HG03159 (cell line): ENCODE measurements around the gene RPN2.

Experiments
- ATAC-seq: cut with Tn5 transposase; IDR thresholded peaks from one replicate; pipeline ENCODE4 v1.9.1; 2021; ENCODE audit warnings: mild to moderate bottlenecking, moderate library complexity; ENCODE audit not compliant: unreplicated experiment

Gene RPN2

DNA sequence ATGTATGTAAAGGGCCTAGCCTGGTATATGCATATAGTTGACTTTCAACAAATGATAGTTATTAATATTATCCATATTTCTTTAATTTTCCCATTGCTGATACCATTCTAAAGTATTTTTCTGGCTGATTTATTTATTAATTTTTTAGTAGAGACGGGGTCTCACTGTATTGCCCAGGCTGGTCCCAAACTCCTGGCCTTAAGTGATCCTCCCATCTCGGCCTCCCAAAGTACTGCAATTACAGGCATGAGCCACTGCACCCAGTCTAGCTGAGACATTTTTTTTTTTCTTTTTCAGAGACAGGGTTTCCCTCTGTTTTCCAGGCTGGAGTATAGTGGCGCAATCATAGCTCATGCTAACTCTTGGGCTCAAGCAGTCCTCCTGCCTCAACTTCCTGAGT is 30.1 kb downstream of the RPN2 start:
- no peak for ATAC-seq

DNA sequence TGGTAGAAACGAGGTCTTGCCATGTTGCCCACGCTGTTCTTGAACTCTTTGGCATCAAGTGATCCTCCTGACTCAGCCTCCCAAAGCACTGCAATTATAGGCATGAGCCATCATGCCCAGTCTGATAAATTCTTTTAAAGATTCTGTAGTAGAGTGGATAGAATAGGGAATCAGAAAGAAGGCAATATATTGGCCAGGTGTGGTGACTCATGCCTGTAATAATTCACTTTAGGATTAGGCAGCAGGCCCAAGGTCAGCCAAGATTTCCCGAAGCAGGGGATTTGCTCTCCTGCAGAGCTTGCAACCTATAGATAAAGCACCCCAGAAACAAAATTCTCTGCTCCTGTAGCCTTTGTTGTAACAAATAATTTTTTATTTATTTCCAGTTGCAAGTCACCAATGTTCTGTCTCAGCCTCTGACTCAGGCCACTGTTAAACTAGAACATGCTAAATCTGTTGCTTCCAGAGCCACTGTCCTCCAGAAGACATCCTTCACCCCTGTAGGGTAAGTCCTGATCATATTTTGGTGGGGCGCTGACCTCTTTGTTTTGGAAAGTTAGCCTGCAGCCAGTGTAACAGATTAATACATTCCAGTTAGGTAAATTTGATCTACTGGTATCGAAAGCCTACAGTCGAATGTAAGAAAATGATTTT is 30.7 kb downstream of the RPN2 start:
- no peak for ATAC-seq

DNA sequence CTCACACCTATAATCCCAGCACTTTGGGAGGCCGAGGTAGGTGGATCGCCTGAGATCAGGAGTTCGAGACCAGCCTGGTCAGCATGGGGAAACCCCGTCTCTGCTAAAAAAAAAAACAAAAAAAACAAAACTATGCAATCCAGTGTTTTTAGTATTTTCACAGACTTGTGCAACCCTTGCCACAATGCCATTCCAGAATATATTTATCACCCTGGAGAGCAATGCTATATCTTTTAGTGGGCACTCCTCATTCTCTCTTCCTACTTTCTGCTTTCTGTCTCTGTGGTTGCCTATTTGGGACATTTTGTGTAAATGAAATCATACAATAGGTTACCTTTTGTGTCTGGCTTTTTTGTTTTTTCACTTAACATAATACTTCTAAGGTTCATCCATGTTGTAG is 39.3 kb downstream of the RPN2 start:
- ATAC-seq, result no peak

- ATAC-seq, result no peak
Observed at GRCh38 chr20:37218976-37219375, 39.8 kb downstream of the RPN2 start.

GRCh38 chr20:37219751-37220668 is 40.9 kb downstream of the RPN2 start:
- no peak for ATAC-seq

- no peak for ATAC-seq
Observed at GRCh38 chr20:37220731-37221130, 41.6 kb downstream of the RPN2 start.

- ATAC-seq, result no peak
Observed at GRCh38 chr20:37222086-37222485, 43.0 kb downstream of the RPN2 start.

- no peak for ATAC-seq
Observed at GRCh38 chr20:37223053-37223452, 43.9 kb downstream of the RPN2 start.

DNA sequence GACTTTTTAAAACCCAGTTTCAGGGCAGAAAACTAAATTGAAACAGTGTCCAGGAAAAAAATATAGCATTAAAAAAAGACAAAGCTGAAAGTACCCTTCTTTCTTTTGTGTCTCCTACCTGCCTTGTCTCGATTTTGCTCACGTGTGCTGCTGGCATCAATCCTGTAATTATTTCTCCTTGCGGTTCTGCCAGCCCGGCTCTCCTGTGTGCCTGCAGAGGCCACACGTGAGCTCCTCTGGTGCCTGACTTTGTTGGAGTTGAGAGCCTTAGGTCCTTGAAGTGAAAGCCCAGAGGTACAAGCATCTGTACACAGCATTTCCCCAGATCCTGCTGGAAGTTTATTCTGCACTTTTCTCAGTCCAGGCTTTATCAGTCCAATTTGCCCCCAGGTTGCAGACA is 46.0 kb downstream of the RPN2 start:
- no peak for ATAC-seq

DNA sequence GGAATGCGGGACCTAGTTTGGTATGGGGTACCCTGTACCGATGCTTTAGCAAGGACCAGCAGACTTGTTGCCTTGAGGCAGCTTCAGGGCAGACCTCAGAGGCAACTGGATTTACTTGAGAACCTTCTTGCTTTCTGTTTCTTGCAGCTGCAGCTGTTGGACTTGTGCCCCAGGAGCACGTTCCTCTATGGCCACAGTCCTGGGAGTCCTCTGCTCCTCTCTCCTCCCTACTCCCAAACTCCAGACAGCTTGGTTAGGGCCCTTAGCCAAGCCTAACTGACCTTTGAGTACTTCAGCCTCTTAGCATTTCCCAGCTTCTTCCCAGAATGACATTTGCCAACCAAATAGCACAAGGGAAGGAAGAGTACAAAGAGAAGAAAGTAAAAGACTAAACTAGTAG is 47.8 kb downstream of the RPN2 start:
- ATAC-seq, result no peak

- no peak for ATAC-seq
Observed at GRCh38 chr20:37228082-37228481, 49.0 kb downstream of the RPN2 start.

DNA sequence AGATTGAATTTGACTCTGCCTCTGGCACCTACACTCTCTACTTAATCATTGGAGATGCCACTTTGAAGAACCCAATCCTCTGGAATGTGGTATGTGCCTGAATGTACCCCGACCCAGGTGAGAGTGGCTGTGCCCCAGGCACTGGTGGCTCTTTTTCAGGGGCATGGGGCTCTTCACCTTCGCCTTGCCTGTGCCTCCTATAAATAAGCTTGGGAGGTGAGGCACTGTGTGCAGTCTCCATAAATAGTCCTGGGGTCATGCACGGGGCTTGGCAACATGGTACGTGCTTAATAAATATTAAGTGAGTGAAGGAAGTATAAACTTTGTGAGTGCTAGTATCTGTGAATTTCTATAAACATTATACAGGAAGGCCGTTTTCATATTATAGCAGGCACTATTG is 49.5 kb downstream of the RPN2 start:
- no peak for ATAC-seq

DNA sequence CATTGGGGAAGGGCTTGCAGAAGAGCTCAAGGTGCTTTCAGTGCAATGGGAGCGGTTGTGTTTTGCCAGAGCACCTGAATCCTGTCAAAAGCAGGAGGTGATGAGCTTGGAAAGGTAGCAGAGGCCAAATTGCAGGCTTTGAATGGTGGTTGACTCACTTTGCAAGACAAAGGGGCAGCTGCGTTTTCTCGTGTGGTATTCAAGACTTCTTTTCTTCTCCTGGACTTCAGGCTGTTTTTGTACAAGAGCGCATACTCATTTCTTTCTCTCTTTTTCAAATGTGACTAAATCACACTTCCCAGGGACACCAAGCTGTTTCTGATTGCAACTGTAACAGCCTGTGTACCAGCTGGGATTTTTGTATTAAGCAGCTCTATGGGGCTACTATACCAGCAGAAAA is 50.2 kb downstream of the RPN2 start:
- no peak for ATAC-seq

GRCh38 chr20:37230200-37230599 is 51.1 kb downstream of the RPN2 start:
- no peak for ATAC-seq

GRCh38 chr20:37231947-37232630 is 53.0 kb downstream of the RPN2 start:
- ATAC-seq, result no peak

- ATAC-seq, result no peak
Observed at GRCh38 chr20:37233548-37234253, 54.6 kb downstream of the RPN2 start.

GRCh38 chr20:37234254-37234581 is 55.1 kb downstream of the RPN2 start:
- ATAC-seq, result no peak

DNA sequence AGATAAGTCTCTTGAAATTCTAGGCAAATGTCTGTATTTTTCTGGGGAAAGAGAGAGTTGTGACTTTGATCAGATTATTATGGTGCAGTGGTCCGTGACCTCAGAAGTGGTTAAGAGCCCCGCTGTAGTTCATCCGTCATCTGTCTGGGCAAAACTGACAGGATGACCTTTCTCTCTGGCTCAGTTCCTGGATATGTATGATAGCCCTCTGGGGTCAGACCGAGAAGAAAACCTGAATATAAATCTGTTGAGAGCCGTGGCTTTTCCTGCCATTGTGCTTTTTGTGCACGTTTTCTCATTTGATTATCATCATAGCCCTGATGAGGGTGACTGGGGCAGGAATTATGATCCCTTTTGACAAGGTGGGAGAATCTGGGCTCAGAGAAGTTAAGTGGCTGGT is 55.9 kb downstream of the RPN2 start:
- no peak for ATAC-seq

- ATAC-seq, result no peak
Observed at GRCh38 chr20:37236462-37236861, 57.3 kb downstream of the RPN2 start.

DNA sequence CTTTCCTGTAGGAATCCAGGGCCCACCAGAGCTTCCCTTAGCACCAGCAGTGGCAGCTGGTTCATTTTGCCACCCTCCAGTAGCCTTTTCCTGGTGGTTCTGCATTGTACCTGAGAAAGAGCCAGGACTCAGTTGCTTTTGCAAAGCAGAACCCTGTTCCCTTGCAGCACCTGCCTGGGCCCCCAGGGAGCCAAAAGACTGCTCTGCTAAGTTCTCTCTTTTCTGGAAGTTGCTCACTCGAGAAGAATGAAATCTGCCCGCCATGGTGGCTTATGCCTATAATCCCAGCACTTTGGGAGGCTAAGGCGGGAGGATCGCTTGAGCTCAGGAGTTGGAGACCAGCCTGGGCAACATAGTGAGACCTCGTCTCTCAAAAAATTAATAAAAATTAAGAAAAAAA is 58.5 kb downstream of the RPN2 start:
- no peak for ATAC-seq

DNA sequence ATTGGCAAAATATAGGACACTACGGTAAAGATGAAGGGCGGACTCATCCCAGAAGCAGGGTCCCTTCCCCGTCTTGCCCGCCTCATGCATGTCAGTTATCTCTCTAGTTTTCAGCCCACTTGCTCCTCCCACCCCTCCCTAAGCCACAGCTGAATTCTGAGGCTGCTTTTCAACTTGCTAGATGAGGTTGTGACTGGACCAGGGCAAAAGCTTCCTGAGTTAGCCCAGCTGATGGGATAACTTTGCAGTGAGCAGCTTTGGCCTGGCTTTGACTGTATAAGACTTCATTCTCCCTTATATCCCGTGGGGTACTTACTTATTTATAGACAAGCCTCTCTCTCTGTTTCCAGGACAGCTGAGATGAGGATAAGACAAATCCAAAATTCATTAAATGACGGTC is 59.3 kb downstream of the RPN2 start:
- ATAC-seq, result no peak
